HEK293T (cell line): ENCODE measurements around the gene GPR39.

Source experiments
- CTCF ChIA-PET: fragments of 350-600 bp; formaldehyde crosslinking; extraction: SDS; loops from one replicate; lab custom pipeline; 2021; ENCODE audit warnings: antibody characterized with exemption, inconsistent platforms; lab: Yijun Ruan, JAX
- POLR2A ChIA-PET: fragments of 350-600 bp; formaldehyde crosslinking; extraction: SDS; loops from one replicate; lab custom pipeline; 2020; ENCODE audit warnings: antibody characterized with exemption, inconsistent platforms; lab: Yijun Ruan, JAX
- DNase-seq: peaks from one replicate; pipeline ENCODE4 v3.0.0; 2012; ENCODE audit warnings: mixed read lengths; ENCODE audit errors: extremely low spot score
- ARNT ChIP-seq: fragments of 450-650 bp; IDR thresholded peaks from 2 replicates; pipeline ENCODE4 v1.6.1; 2017; ENCODE audit warnings: mild to moderate bottlenecking
- BHLHE40 ChIP-seq: fragments of 450-650 bp; IDR thresholded peaks from 2 replicates; pipeline ENCODE4 v1.6.1; 2016; ENCODE audit warnings: mild to moderate bottlenecking, moderate library complexity, borderline replicate concordance
- CTBP1 ChIP-seq: fragments of 450-650 bp; IDR thresholded peaks from 2 replicates; pipeline ENCODE4 v1.6.1; 2016; ENCODE audit warnings: borderline replicate concordance
- ELF4 ChIP-seq: fragments of 450-650 bp; IDR thresholded peaks from 2 replicates; pipeline ENCODE4 v1.6.1; 2017; ENCODE audit warnings: antibody characterized with exemption
- FOXA1 ChIP-seq: fragments of 450-650 bp; IDR thresholded peaks from 2 replicates; pipeline ENCODE4 v1.6.1; 2016; ENCODE audit warnings: mild to moderate bottlenecking
- FOXK2 ChIP-seq: fragments of 450-650 bp; IDR thresholded peaks from 2 replicates; pipeline ENCODE4 v1.6.1; 2016; ENCODE audit warnings: mild to moderate bottlenecking
- FOXM1 ChIP-seq: fragments of 450-650 bp; IDR thresholded peaks from 2 replicates; pipeline ENCODE4 v1.6.1; 2017; ENCODE audit warnings: mild to moderate bottlenecking, borderline replicate concordance
- HDGF ChIP-seq: fragments of 450-650 bp; IDR thresholded peaks from 2 replicates; pipeline ENCODE4 v1.6.1; 2017; ENCODE audit warnings: antibody characterized with exemption, borderline replicate concordance
- L3MBTL2 ChIP-seq: fragments of 450-650 bp; conservative IDR thresholded peaks from 2 replicates; pipeline ENCODE4 v1.6.1; 2016; ENCODE audit warnings: mild to moderate bottlenecking
- LEF1 ChIP-seq: fragments of 450-650 bp; IDR thresholded peaks from 2 replicates; pipeline ENCODE4 v1.6.1; 2017; ENCODE audit warnings: mild to moderate bottlenecking, borderline replicate concordance
- NFRKB ChIP-seq: fragments of 450-650 bp; IDR thresholded peaks from 2 replicates; pipeline ENCODE4 v1.6.1; 2016; ENCODE audit warnings: mild to moderate bottlenecking, moderate library complexity
- SP1 ChIP-seq: fragments of 450-650 bp; IDR thresholded peaks from 2 replicates; pipeline ENCODE4 v1.6.1; 2017
- SUZ12 ChIP-seq: fragments of 450-650 bp; IDR thresholded peaks from 2 replicates; pipeline ENCODE4 v1.6.1; 2016; ENCODE audit warnings: mild to moderate bottlenecking
- TARDBP ChIP-seq: fragments of 450-650 bp; IDR thresholded peaks from 2 replicates; pipeline ENCODE4 v1.6.1; 2016
- ZNF384 ChIP-seq: fragments of 450-650 bp; IDR thresholded peaks from 2 replicates; pipeline ENCODE4 v1.6.1; 2016
- TF ChIP-seq, protein P1 (sequence below): fragments of 450-650 bp; IDR thresholded peaks from 2 replicates; pipeline ENCODE4 v1.6.1; 2016

The GPR39 gene

DNA sequence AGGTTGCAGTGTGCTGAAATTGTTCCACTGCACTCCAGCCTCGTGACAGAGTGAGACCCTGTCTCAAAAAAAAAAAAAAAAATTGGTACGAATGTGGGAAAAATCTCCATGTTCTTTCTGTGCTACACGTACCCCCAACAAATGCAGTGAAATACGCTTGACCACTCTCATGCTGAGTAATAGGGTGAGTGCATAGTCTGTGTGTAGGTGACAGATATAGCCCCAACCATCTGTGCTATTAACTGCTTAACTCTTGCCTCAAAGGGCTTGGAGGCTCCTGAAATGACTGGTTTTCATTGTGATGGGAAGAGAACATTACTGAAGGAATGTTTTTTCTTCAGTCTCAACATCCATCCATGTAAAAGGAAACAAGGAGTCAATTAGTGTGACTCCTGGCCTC, 237.7 kb downstream of the GPR39 start:
- DNase-seq: no peak
- ChIA-PET CTCF (interaction anchor here (0.7 kb wide), 1 partner anchor 11 kb away, joined by 7 read pairs; no protein-coding TSS in a partner anchor), POLR2A (no interaction called here)
- TF ChIP-seq FOXK2 (no peak), FOXM1 (no peak), ELF4 (no peak), TARDBP (no peak), BHLHE40 (no peak), ZNF384 (no peak)

GRCh38 chr2:132654968-132655367, 238.4 kb downstream of the GPR39 start:
- DNase-seq: no peak
- POLR2A ChIA-PET: no interaction called here
- CTCF ChIA-PET: no interaction called here
- TF ChIP-seq CTBP1: no peak
- TF ChIP-seq ELF4: no peak
- TF ChIP-seq NFRKB: no peak
- TF ChIP-seq FOXM1: no peak
- no peak for TF ChIP-seq L3MBTL2
- TF ChIP-seq FOXA1: no peak
- no peak for TF ChIP-seq TARDBP
- TF ChIP-seq ZNF384: no peak

GRCh38 chr2:132656266-132656975, 239.8 kb downstream of the GPR39 start:
- TF ChIP-seq FOXK2: no peak
- no peak for TF ChIP-seq SP1
- no peak for TF ChIP-seq L3MBTL2
- TF ChIP-seq ARNT: no peak
- TF ChIP-seq HDGF: no peak
- TF ChIP-seq TARDBP: no peak
- no peak for TF ChIP-seq ZNF384
- no peak for TF ChIP-seq FOXM1
- TF ChIP-seq BHLHE40: no peak
- TF ChIP-seq SUZ12: no peak
- no peak for TF ChIP-seq FOXA1
- TF ChIP-seq, protein P1, sequence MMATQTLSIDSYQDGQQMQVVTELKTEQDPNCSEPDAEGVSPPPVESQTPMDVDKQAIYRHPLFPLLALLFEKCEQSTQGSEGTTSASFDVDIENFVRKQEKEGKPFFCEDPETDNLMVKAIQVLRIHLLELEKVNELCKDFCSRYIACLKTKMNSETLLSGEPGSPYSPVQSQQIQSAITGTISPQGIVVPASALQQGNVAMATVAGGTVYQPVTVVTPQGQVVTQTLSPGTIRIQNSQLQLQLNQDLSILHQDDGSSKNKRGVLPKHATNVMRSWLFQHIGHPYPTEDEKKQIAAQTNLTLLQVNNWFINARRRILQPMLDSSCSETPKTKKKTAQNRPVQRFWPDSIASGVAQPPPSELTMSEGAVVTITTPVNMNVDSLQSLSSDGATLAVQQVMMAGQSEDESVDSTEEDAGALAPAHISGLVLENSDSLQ: no peak
- no peak for TF ChIP-seq NFRKB
- no peak for TF ChIP-seq LEF1
- no peak for TF ChIP-seq ELF4
- TF ChIP-seq CTBP1: no peak
- DNase-seq: no peak
- CTCF ChIA-PET: no interaction called here
- POLR2A ChIA-PET: no interaction called here

DNA sequence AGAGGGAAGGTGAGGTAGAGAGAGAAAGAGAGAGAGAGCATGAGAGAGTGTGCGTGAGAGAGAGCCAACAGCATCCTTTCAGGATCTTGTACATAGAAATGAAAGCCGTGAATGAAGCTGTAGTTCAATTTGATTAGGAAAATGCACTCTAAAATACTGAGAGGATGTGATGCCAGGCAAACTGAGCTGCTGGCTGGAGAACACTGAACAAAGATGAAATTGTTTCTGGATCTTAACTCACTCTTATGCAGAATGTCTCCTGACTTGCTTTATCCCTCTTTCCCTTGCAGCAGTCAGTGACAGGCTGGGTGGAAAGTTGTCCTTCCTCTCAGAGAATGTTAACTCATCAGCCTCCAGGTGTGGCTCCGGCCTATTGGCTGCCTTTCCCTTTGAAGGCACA, 242.7 kb downstream of the GPR39 start:
- ChIA-PET CTCF (interaction anchor here (1.1 kb wide), 1 partner anchor 9 kb away, joined by 3 read pairs; no protein-coding TSS in a partner anchor), POLR2A (no interaction called here)
- no peak for DNase-seq
- TF ChIP-seq L3MBTL2 (no peak), HDGF (no peak), SUZ12 (no peak), TARDBP (no peak), NFRKB (no peak), FOXA1 (no peak), ZNF384 (no peak), ARNT (no peak), SP1 (no peak), LEF1 (no peak), BHLHE40 (no peak), ELF4 (no peak), FOXM1 (no peak), FOXK2 (no peak), CTBP1 (no peak)
- TF ChIP-seq, protein P1: no peak

DNA sequence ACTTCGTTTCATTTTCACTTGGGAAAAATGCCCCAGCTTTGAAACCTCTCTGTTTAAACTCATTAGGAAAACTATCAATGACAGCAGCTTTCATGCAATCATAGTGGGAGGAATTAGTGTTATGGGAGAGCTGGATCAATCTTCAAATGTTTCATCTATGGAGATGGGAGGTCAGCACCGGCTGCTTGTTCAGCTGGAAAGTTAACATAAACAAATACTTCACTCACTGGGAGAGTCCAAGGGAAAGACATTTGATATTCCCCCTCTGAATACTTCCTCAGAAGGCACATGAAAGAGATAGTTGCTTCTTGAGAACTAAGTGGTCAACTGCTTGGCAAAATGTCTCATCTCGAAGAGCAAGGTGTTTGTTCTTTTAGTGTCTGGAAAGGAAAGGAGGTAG, 246.1 kb downstream of the GPR39 start:
- CTCF ChIA-PET: no interaction called here
- TF ChIP-seq HDGF: no peak
- TF ChIP-seq FOXA1: no peak
- TF ChIP-seq BHLHE40: no peak
- no peak for TF ChIP-seq ARNT
- TF ChIP-seq L3MBTL2: no peak
- TF ChIP-seq, protein P1: no peak
- no peak for TF ChIP-seq LEF1
- TF ChIP-seq FOXK2: no peak
- TF ChIP-seq FOXM1: no peak
- TF ChIP-seq SP1: no peak
- peak; percentile 8 for DNase-seq
- POLR2A ChIA-PET: no interaction called here

DNA sequence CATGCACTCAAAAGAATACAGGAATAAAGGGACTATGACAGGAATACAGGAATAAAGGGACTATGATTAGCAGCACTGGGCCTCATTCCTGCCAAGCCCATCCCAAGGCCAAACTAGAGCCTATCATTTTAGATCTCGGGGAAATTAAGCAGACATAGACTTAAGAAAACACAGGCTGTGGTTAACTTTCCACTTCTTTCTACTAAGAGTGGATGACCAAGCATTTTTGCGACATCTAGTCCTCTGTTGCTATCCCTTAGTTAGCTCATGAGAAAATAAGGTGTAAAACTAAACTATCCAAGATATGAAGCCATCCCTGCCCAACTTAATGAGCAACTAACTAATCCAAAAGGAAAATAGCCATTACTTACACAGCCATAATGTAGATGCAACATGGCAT, 247.5 kb downstream of the GPR39 start:
- CTCF ChIA-PET: no interaction called here
- POLR2A ChIA-PET: no interaction called here
- no peak for DNase-seq
- no peak for TF ChIP-seq FOXK2
- TF ChIP-seq SUZ12: no peak
- TF ChIP-seq BHLHE40: no peak
- TF ChIP-seq FOXM1: no peak
- TF ChIP-seq, protein P1: no peak
- TF ChIP-seq TARDBP: no peak
- TF ChIP-seq ARNT: no peak
- no peak for TF ChIP-seq SP1
- TF ChIP-seq FOXA1: no peak
- TF ChIP-seq CTBP1: no peak
- no peak for TF ChIP-seq NFRKB
- no peak for TF ChIP-seq LEF1
- no peak for TF ChIP-seq HDGF
